Lung (tissue), 12 donors: ENCODE results near the gene OR52E1. TPM values are rescaled to one million over a fixed set of nuclear protein-coding genes. Genes with fewer than 3 reads are reported as not detected.

Source experiments
- ATAC-seq: fragments of 200-7000 bp; cut with Tn5 transposase; one replicate; pipeline ENCODE4 v1.9.1; 2020; ENCODE audit warnings: moderate number of reproducible peaks; ENCODE audit not compliant: insufficient read depth, low FRiP score
- DNase-seq, 3 donors: peaks; one replicate each; pipeline ENCODE4 v3.0.0-alpha.2; 2013 to 2017
- H3K27ac ChIP-seq, 2 donors: one replicate each; pipeline ENCODE4 v1.5.1; 2013; ENCODE audit warnings: mild to moderate bottlenecking in 2 of 2, moderate library complexity in 2 of 2, control low read depth in 1 of 2, inconsistent platforms in 1 of 2, low read depth in 1 of 2, low read length in 1 of 2
- H3K27me3 ChIP-seq, 3 donors: one replicate each; pipeline ENCODE4 v1.5.1; 2013; ENCODE audit warnings: low read length in 2 of 3; ENCODE audit not compliant: control insufficient read depth in 3 of 3, insufficient read depth in 3 of 3
- H3K36me3 ChIP-seq, 4 donors: one replicate each; pipeline ENCODE4 v1.5.1; 2013; ENCODE audit warnings: low read length in 4 of 4, mild to moderate bottlenecking in 1 of 4, moderate library complexity in 1 of 4; ENCODE audit not compliant: control insufficient read depth in 4 of 4, insufficient read depth in 4 of 4
- H3K4me1 ChIP-seq, 5 donors: one replicate each; pipeline ENCODE4 v1.5.1; 2013; ENCODE audit warnings: low read length in 5 of 5, mild to moderate bottlenecking in 2 of 5, moderate library complexity in 1 of 5; ENCODE audit not compliant: control insufficient read depth in 5 of 5, insufficient read depth in 5 of 5
- H3K4me3 ChIP-seq: one replicate; pipeline ENCODE4 v1.5.1; 2013; ENCODE audit warnings: mild to moderate bottlenecking, control low read depth, moderate library complexity
- H3K9ac ChIP-seq, 2 donors: one replicate each; pipeline ENCODE4 v1.5.1; 2013; ENCODE audit warnings: low read length in 2 of 2, control low read depth in 1 of 2; ENCODE audit not compliant: insufficient read depth in 1 of 2
- H3K9me3 ChIP-seq, 4 donors: one replicate each; pipeline ENCODE4 v1.5.1; 2013; ENCODE audit warnings: low read length in 3 of 4, mild to moderate bottlenecking in 1 of 4, moderate library complexity in 1 of 4; ENCODE audit not compliant: control insufficient read depth in 4 of 4, insufficient read depth in 3 of 4
- CTCF ChIP-seq: IDR thresholded peaks from 2 replicates; pipeline ENCODE4 v1.5.1; 2012; ENCODE audit warnings: mild to moderate bottlenecking; ENCODE audit errors: control extremely low read depth, extremely low read depth
- WGBS, 2 donors: extraction: QIAGEN DNeasy Blood & Tissue Kit; methylation state at CpG; one replicate each; pipeline ENCODE4 v1.1.7; 2013; 5-methylcytosine and 5-hydroxymethylcytosine counted together
- polyA plus RNA-seq, 2 donors: library from polyadenylated mRNA; stranded (reverse); fragments of 200-250 nt; gene quantifications; one replicate each; pipeline ENCODE4 v1.2.1, GENCODE V29; 2013
- total RNA-seq, 2 donors: library from RNA; depleted of rRNA in 1 of 2; stranded (reverse); fragments of >200 nt in 1 of 2; gene quantifications; one replicate each; pipeline ENCODE4 v1.2.1, GENCODE V29; 2014 to 2021
- donor health status: control.
- donor health status: control.
- donor health status: Bipolar disorder and iron deficiency.
- donor health status: healthy.
- donor health status: DM: yes; HTN: yes; CAD: no.

Gene OR52E1
- total and polyA plus RNA-seq, 4 donors = not detected

- Histone ChIP-seq H3K4me3 (no peak overlapping the region), H3K27ac (no peak overlapping the region), H3K9ac (no peak overlapping the region), H3K27me3 (no peaks in the 10 kb centered on the region), H3K4me1 (no peaks in the 10 kb centered on the region), H3K36me3 (no peaks in the 10 kb centered on the region), H3K9me3 (no peaks in the 10 kb centered on the region)
- no peak for ATAC-seq
- no peak for DNase-seq
- no peak for TF ChIP-seq CTCF
Measured at GRCh38 chr11:5117588-5117987, 48.2 kb downstream of the OR52E1 start.

- Histone ChIP-seq H3K36me3 (no peaks in the 10 kb centered on the region), H3K27me3 (no peaks in the 10 kb centered on the region), H3K27ac (no peak overlapping the region), H3K4me1 (no peaks in the 10 kb centered on the region), H3K9me3 (no peaks in the 10 kb centered on the region), H3K9ac (no peak overlapping the region), H3K4me3 (no peak overlapping the region)
- TF ChIP-seq CTCF = no peak
- DNase-seq (no peak), ATAC-seq (no peak)
- 78 to 96% methylated on average over 1 of the region's 1 CpG for WGBS, 2 donors
Measured at GRCh38 chr11:5118893-5119292, 49.5 kb downstream of the OR52E1 start.

Other genes starting within 250 kb of the OR52E1 start
- not detected for gene OR51F2, start 248.3 kb upstream of the OR52E1 start, total RNA-seq
- gene OR51F2, start 248.3 kb upstream of the OR52E1 start, polyA plus RNA-seq = not detected
- gene OR51S1, start 220.4 kb upstream of the OR52E1 start, total RNA-seq = not detected
- not detected for gene OR51S1, start 220.4 kb upstream of the OR52E1 start, polyA plus RNA-seq
- not detected for gene OR51T1, start 187.7 kb upstream of the OR52E1 start, total RNA-seq
- not detected for gene OR51T1, start 187.7 kb upstream of the OR52E1 start, polyA plus RNA-seq
- gene OR51A7, start 165.8 kb upstream of the OR52E1 start, total RNA-seq = not detected
- not detected for gene OR51A7, start 165.8 kb upstream of the OR52E1 start, polyA plus RNA-seq
- gene OR51G2, start 150.2 kb upstream of the OR52E1 start, total RNA-seq = not detected
- gene OR51G2, start 150.2 kb upstream of the OR52E1 start, polyA plus RNA-seq = not detected
- not detected for gene OR51G1, start 145.2 kb upstream of the OR52E1 start, total RNA-seq
- not detected for gene OR51G1, start 145.2 kb upstream of the OR52E1 start, polyA plus RNA-seq
- gene OR51A4, start 122.0 kb upstream of the OR52E1 start, total RNA-seq = not detected
- not detected for gene OR51A4, start 122.0 kb upstream of the OR52E1 start, polyA plus RNA-seq
- not detected for gene OR51A2, start 113.9 kb upstream of the OR52E1 start, total RNA-seq
- gene OR51A2, start 113.9 kb upstream of the OR52E1 start, polyA plus RNA-seq = not detected
- not detected for gene OR51L1, start 74.7 kb upstream of the OR52E1 start, total RNA-seq
- not detected for gene OR51L1, start 74.7 kb upstream of the OR52E1 start, polyA plus RNA-seq
- gene OR52J3, start 23.0 kb upstream of the OR52E1 start, total RNA-seq = not detected
- not detected for gene OR52J3, start 23.0 kb upstream of the OR52E1 start, polyA plus RNA-seq
- not detected for gene OR52E2, start 9.9 kb upstream of the OR52E1 start, total RNA-seq
- not detected for gene OR52E2, start 9.9 kb upstream of the OR52E1 start, polyA plus RNA-seq
- not detected for gene OR52A5, start 68.8 kb downstream of the OR52E1 start, total RNA-seq
- not detected for gene OR52A5, start 68.8 kb downstream of the OR52E1 start, polyA plus RNA-seq
- gene OR52A1, start 85.2 kb downstream of the OR52E1 start, total RNA-seq = not detected
- not detected for gene OR52A1, start 85.2 kb downstream of the OR52E1 start, polyA plus RNA-seq
- gene OR51V1, start 131.1 kb downstream of the OR52E1 start, total RNA-seq = not detected
- not detected for gene OR51V1, start 131.1 kb downstream of the OR52E1 start, polyA plus RNA-seq
- gene HBB, start 157.5 kb downstream of the OR52E1 start, total RNA-seq = 1,000 to 10,000 TPM in 1 of 2 donors, 100 to 1,000 TPM in 1; 848 to 1,072 TPM
- gene HBB, start 157.5 kb downstream of the OR52E1 start, polyA plus RNA-seq = 100 to 1,000 TPM in 1 of 2 donors, 10 to 100 TPM in 1; 39.4 to 454 TPM
- 1 to 10 TPM in 1 of 2 donors, not detected in 1; 1.1 TPM for gene HBD, start 164.9 kb downstream of the OR52E1 start, total RNA-seq
- under 1 TPM; 0.24 to 0.66 TPM for gene HBD, start 164.9 kb downstream of the OR52E1 start, polyA plus RNA-seq
- gene HBG1, start 180.3 kb downstream of the OR52E1 start, total RNA-seq = 10 to 100 TPM in 1 of 2 donors, 1 to 10 TPM in 1; 1.6 to 60.9 TPM
- under 1 TPM in 1 of 2 donors, not detected in 1; 0.56 TPM for gene HBG1, start 180.3 kb downstream of the OR52E1 start, polyA plus RNA-seq
- gene HBG2, start 185.2 kb downstream of the OR52E1 start, total RNA-seq = over 10,000 TPM in 1 of 2 donors, 1 to 10 TPM in 1; 8.2 to 13,246 TPM
- gene HBG2, start 185.2 kb downstream of the OR52E1 start, polyA plus RNA-seq = under 1 TPM; 0.31 to 1.00 TPM
- 10 to 100 TPM in 1 of 2 donors, 1 to 10 TPM in 1; 2.1 to 14.6 TPM for gene HBE1, start 200.4 kb downstream of the OR52E1 start, total RNA-seq
- gene HBE1, start 200.4 kb downstream of the OR52E1 start, polyA plus RNA-seq = not detected
- gene OR51B4, start 232.4 kb downstream of the OR52E1 start, total RNA-seq = 1 to 10 TPM in 1 of 2 donors, not detected in 1; 1.9 TPM
- gene OR51B4, start 232.4 kb downstream of the OR52E1 start, polyA plus RNA-seq = not detected